GM21528 (cell line): ENCODE measurements around the gene PCDHGA9.
"Not testable (repeated sequence)": the region's sequence is repeated elsewhere in the genome, so short reads cannot be mapped to it uniquely, and the experiment has no call there.

Experiments used
- ATAC-seq: cut with Tn5 transposase; IDR thresholded peaks from one replicate; pipeline ENCODE4 v1.9.1; 2021; ENCODE audit warnings: mild to moderate bottlenecking, moderate library complexity; ENCODE audit not compliant: unreplicated experiment, low FRiP score

Gene PCDHGA9

DNA sequence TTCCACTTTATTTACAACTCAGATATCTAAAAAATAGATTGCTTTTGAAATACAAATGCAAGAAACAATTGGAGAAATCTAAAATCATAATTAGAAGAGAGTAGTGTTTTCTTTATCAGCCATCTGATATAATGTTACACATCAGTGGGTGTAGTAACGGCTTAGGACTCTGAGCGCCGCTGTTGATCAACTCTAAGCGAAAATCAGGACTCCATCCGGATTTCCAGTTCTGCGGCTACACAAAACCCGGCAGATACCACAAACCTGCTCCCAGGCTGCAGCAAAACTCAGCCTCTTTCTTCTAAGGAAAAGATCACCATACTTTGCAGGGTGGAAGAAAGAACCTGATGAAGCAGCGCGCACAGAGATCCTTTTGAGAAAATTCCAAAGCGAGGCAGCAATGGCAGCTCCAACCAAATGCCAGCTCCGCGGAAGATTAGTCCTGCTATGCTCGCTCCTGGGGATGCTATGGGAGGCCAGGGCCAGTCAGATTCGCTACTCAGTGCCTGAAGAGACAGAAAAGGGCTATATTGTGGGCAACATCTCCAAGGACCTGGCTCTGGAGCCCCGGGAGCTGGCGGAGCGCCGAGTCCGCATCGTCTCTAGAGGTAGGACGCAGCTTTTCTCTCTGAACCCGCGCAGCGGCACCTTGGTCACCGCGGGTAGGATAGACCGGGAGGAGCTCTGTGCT is at the start of gene PCDHGA9:
Gene PCDHGA9 (plus strand): TSS at position 226 of the 691 bp plus-strand sequence. CDS start 175 bp downstream, at position 401.
- no peak for ATAC-seq

DNA sequence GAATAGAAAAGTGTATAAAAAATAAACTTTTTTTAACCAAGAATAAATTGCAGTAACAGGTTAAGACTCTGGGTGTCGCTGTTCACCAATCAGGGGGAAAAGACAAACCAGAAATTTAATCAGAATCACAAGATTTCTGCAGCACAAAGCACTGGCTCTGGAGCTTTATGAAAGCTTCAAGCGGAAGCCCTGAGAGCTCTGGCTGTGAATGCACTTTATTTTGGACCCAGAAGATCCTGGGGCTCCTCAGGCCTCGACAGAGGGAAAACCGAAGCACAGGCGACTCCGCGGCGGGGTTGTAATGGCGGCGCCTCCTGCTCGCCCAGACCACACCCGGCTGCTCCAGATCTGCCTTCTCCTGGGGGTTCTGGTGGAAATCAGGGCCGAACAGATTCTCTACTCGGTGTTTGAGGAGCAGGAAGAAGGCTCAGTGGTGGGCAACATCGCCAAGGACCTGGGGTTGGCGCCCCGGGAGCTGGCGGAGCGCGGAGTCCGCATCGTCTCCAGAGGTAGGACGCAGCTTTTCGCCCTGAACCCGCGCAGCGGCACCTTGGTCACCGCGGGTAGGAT is 47.6 kb upstream of the PCDHGA9 start, which contains the start of gene PCDHGA4:
Gene PCDHGA4 (plus strand): TSS at position 122 of the 570 bp plus-strand sequence. CDS start 87 bp downstream, at position 209.
- ATAC-seq: no peak

DNA sequence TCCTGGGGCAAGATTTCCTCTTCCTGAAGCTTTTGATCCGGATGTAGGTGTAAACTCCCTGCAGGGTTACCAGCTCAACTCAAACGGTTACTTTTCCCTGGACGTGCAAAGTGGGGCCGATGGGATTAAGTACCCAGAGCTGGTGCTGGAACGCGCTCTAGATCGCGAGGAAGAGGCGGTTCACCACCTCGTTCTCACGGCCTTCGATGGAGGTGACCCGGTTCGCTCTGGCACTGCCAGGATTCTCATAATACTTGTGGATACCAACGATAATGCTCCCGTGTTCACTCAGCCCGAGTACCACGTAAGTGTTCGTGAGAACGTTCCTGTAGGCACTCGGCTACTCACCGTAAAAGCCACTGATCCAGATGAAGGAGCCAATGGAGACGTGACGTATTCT is 46.9 kb upstream of the PCDHGA9 start:
- ATAC-seq: no peak

DNA sequence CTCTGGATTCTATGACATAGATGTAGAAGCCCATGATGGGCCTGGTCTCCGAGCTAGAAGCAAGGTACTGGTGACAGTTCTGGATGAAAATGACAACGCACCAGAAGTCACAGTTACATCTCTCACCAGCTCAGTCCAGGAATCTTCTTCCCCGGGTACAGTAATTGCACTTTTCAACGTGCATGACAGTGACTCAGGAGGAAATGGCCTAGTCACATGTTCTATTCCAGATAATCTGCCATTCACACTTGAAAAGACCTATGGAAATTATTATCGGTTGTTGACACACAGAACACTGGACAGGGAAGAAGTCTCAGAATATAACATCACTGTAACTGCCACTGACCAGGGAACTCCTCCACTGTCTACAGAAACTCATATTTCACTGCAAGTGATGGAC is 46.4 kb upstream of the PCDHGA9 start:
- ATAC-seq: no peak

DNA sequence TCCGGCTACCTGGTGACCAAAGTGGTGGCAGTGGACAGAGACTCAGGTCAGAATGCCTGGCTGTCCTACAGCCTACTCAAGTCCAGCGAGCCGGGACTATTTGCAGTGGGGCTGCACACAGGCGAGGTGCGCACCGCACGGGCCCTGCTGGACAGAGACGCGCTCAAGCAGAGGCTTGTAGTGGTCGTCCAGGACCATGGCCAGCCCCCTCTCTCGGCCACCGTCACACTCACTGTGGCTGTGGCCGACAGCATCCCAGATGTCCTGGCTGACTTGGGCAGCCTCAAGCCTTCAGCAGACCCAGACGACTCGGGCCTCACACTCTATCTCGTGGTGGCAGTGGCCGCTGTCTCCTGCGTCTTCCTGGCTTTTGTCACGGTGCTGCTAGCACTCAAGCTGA is 45.6 kb upstream of the PCDHGA9 start:
- no peak for ATAC-seq

DNA sequence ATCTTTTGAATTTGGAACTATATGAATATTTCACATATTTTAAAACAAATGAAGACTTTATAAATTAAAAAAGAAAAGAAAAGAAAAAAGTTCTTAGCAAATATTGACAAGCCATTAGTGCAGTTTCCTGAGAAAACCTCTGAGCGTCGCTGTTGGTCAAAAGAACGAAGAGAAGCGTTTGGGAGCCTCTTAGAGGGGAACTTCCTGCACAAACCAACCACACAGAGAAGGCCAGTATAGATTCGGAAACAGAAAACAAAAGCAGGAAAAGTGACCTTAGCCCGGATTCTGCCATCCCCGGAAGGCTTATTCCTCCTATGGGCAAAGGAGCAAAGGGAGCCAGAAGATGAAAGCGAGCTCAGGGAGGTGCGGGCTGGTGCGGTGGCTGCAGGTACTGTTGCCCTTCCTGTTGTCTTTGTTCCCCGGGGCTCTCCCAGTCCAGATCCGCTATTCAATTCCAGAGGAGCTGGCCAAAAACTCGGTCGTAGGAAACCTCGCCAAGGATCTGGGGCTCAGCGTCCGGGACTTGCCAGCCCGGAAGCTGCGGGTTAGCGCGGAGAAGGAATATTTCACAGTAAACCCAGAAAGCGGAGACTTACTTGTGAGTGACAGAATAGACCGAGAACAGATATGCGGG is 42.7 kb upstream of the PCDHGA9 start, which contains the start of gene PCDHGB2:
Gene PCDHGB2 (plus strand): TSS at position 205 of the 637 bp plus-strand sequence. CDS start 142 bp downstream, at position 347.
- ATAC-seq: no peak

DNA sequence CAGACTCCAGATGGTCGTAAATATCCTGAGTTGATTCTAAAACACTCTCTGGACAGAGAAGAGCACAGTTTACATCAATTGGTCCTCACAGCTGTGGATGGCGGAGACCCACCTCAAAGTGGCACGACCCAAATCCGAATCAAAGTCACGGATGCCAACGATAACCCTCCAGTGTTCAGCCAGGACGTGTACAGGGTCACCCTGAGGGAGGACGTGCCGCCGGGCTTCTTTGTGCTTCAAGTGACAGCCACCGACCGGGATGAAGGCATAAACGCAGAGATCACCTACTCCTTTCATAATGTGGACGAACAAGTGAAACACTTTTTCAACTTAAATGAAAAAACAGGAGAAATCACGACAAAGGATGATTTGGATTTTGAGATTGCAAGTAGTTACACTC is 41.9 kb upstream of the PCDHGA9 start:
- no peak for ATAC-seq

DNA sequence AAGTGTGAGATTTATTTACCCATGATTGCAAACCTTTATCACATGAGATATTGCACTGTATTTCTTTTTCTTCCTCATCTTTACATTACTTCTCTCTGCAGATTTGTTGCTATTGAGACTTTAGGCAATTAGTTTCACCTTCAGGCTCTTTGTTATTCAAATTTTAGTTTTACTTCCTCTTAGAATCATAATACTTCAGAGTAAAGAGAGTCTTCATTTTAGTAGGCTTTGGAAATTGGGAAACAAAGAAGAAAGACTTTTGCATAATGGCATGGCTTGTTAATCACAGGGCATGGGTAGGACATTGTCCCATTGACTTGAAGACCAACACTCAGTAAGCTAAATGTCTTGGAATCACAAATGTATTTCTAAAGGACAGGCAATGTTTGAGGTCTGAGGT is 39.9 kb upstream of the PCDHGA9 start:
- no peak for ATAC-seq

DNA sequence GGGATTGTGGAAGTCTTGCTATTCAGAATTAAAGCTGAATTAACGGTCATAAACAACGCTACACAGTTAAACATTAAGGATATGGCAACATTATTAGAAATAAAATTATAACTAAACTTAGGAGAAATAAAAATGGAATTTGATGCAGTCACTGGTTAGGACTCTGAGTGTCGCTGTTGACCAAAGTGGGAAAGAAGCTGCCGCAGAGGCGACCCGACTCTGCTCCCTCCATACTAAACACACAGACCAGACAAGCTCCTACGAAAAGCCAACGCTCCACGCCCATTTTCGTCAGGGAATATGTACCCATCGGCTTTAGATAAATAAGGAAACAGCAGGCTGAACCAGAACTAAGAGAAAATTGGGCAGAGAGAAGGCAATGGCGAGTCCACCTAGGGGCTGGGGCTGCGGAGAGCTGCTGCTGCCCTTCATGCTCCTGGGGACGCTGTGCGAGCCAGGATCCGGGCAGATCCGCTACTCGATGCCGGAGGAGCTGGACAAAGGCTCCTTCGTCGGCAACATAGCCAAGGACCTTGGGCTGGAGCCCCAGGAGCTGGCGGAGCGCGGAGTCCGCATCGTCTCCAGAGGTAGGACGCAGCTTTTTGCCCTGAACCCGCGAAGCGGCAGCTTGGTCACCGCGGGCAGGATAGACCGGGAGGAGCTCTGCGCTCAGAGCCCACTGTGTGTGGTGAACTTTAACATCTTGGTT is 38.5 kb upstream of the PCDHGA9 start, which contains the start of gene PCDHGA5:
Gene PCDHGA5 (plus strand): TSS at position 211 of the 709 bp plus-strand sequence. CDS start 169 bp downstream, at position 380.
- ATAC-seq: no peak

DNA sequence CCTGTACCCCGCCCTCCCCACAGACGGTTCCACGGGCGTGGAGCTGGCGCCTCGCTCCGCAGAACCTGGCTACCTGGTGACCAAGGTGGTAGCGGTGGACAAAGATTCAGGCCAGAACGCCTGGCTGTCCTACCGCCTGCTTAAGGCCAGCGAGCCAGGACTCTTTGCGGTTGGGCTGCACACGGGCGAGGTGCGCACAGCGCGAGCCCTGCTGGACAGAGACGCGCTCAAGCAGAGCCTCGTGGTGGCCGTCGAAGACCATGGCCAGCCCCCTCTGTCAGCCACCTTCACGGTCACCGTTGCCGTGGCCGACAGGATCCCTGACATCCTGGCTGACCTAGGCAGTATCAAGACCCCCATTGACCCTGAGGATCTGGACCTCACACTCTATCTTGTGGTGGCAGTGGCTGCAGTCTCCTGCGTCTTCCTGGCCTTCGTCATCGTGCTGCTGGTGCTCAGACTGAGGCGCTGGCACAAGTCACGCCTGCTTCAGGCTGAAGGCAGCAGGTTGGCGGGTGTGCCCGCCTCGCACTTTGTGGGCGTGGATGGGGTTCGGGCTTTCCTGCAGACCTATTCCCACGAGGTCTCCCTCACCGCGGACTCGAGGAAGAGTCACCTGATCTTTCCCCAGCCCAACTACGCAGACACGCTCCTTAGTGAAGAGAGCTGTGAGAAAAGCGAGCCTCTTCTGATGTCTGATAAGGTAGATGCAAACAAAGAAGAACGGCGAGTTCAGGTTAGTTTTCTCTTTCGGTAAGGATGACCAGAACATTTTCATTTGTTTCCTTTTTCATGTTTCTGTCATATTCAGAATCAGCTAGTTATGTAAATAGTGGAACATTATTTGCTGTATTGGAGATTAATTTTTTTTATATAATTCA is 36.3 kb upstream of the PCDHGA9 start:
- ATAC-seq: no peak

DNA sequence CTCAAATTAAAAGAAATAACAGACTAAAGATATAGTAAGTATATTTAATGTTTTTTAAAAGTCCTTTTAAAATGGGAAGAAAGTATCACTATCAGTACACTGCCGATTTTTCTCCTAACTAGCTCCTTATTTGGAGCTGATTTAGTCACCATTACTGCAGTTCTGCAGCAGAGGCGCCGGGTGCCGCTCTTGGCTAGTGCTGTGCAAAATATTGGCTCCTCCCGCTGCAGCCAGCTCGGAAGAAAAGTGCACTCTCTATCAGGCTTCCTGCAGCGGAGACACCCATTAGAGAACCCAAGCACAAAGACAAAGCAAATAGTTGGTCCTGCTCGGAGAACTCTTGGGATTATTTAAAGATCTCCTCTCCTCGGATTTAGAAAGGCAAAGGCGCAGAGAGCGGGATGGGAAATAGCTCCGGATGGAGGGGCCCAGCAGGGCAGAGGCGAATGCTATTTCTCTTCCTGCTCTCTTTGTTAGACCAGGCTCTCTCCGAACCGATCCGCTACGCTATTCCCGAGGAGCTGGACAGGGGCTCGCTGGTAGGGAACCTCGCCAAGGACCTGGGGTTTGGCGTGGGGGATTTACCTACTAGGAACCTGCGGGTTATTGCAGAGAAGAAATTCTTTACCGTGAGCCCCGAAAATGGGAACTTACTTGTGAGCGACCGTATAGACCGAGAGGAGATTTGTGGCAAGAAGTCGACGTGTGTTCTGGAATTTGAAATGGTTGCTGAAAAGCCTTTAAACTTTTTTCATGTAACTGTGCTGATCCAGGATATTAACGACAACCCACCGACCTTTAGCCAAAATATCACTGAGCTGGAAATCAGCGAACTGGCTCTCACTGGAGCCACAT is 32.4 kb upstream of the PCDHGA9 start, which contains the start of gene PCDHGB3:
Gene PCDHGB3 (plus strand): TSS at position 249 of the 855 bp plus-strand sequence. CDS start 153 bp downstream, at position 402.
- peak; percentile 57 for ATAC-seq

DNA sequence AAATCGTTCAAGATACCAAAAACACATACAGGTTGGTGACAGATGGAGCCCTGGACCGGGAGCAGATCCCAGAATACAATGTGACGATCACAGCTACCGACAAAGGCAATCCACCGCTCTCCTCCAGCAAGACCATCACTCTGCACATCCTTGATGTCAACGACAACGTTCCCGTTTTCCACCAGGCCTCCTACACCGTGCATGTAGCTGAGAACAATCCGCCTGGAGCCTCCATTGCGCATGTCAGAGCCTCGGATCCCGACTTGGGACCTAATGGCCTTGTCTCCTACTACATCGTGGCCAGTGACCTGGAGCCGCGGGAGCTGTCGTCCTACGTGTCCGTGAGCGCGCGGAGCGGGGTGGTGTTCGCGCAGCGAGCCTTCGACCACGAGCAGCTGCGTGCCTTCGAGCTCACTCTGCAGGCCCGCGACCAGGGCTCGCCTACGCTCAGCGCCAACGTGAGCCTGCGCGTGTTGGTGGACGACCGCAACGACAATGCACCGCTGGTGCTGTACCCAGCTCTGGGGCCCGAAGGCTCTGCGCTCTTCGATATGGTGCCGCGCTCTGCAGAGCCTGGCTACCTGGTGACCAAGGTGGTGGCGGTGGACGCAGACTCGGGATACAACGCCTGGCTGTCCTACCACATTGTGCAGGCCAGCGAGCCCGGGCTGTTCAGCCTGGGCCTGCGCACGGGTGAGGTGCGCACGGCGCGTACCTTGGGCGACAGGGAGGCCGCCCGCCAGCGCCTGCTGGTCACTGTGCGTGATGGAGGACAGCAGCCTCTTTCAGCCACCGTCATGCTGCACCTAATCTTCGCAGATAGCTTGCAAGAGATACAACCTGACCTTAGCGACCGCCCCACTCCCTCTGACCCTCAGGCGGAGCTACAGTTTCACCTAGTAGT is 30.8 kb upstream of the PCDHGA9 start:
- no peak for ATAC-seq

DNA sequence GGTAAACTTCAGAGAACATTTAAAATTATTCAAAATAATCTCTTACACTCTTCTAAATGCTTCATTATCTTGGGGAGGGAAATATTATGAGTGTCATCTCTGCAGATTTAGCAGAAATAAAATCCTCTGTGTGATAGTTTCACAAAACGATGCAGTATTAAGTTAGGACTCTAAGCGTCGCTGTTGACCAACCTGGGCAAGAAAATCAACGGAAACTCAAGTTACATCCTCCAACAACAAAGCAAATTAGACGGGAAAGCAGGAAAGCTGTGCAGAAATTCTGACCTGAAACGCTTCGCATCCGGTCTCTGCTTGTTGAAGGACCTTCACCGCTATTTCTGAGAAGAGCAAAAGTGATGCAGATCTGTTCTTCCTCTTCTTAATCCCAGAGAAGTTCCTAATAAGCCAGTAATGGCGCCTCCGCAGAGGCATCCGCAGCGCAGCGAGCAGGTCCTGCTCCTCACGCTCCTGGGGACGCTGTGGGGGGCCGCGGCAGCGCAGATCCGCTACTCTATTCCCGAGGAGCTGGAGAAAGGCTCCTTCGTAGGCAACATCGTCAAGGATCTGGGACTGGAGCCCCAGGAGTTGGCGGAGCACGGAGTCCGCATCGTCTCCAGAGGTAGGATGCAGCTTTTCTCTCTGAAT is 28.8 kb upstream of the PCDHGA9 start, which contains the start of gene PCDHGA6:
Gene PCDHGA6 (plus strand): TSS at position 219 of the 645 bp plus-strand sequence. CDS start 193 bp downstream, at position 412.
- no peak for ATAC-seq

DNA sequence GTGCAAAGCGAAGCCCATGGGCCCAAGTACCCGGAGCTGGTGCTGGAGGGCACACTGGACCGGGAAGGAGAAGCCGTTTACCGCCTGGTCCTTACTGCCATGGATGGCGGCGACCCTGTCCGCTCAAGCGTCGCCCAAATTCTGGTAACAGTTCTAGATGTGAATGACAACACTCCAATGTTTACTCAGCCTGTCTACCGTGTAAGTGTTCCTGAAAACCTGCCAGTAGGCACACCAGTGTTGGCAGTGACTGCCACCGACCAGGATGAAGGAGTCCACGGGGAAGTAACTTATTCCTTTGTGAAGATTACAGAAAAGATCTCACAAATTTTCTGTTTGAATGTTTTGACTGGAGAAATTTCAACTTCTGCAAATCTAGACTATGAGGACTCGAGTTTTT is 28.0 kb upstream of the PCDHGA9 start:
- no peak for ATAC-seq

DNA sequence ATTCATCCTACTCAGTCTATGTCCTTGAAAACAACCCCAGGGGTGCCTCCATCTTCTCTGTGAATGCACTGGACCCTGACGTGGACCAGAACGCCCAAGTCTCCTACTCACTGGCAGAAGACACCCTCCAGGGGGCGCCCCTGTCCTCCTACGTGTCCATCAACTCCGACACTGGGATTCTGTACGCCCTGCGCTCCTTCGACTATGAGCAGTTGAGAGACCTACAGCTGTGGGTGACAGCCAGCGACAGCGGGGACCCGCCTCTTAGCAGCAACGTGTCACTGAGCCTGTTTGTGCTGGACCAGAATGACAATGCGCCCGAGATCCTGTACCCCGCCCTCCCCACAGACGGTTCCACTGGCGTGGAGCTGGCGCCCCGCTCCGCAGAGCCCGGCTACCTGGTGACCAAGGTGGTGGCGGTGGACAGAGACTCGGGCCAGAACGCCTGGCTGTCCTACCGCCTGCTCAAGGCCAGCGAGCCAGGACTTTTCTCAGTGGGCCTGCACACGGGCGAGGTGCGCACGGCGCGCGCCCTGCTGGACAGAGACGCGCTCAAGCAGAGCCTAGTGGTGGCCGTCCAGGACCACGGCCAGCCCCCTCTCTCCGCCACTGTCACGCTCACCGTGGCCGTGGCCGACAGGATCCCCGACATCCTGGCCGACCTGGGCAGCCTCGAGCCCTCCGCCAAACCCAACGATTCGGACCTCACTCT is 27.0 kb upstream of the PCDHGA9 start:
- ATAC-seq: not testable (repeated sequence)

DNA sequence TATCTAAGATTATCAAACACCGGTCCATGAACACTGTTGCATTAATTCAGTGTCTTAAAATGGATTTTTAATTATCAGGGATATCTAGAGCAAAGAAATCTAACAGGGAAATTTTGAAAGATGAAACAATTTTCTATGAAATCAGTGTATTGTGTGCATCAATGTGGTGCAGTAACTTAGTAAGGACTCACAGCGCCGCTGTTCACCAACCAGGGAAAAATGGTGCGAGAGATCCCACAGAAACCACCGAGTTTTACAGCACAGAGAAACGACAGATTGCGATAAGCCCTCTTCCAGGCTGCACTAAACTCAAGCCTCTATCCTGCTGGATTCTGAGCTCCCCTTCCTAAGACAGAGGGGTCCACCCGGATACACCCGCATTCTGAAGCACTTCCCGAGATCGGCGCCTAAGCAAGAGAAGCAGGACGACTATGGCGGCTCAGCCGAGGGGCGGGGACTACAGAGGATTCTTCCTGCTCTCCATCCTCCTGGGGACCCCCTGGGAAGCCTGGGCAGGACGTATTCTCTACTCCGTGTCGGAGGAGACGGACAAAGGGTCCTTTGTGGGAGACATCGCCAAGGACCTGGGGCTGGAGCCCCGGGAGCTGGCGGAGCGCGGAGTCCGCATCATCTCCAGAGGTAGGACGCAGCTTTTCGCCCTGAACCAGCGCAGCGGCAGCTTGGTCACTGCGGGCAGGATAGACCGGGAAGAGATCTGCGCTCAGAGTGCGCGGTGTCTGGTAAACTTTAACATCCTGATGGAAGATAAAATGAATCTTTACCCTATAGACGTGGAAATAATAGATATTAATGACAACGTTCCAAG is 19.9 kb upstream of the PCDHGA9 start, which contains the start of gene PCDHGA7:
Gene PCDHGA7 (plus strand): TSS at position 274 of the 826 bp plus-strand sequence. CDS start 158 bp downstream, at position 432.
- ATAC-seq: no peak
